Neural cell (in vitro differentiated cells): ENCODE results near the gene PPP4R2.

Experiments
- EP300 ChIP-seq: fragments of 450-650 bp; conservative IDR thresholded peaks from 2 replicates; pipeline ENCODE4 v1.6.1; 2014; ENCODE audit warnings: antibody characterized with exemption, mild to moderate bottlenecking, moderate library complexity; ENCODE audit not compliant: poor library complexity, severe bottlenecking
- EZH2 ChIP-seq: fragments of 200-600, 300-800 bp; shearing (Covaris generic), sonication (generic); IDR thresholded peaks from 2 replicates; pipeline ENCODE4 v1.6.1; 2014; ENCODE audit warnings: antibody characterized with exemption, low read length, borderline replicate concordance, mild to moderate bottlenecking; ENCODE audit not compliant: insufficient read depth, poor library complexity, severe bottlenecking
- POLR2AphosphoS5 ChIP-seq: IDR thresholded peaks from 2 replicates; pipeline ENCODE4 v1.6.1; 2012
- TF ChIP-seq, protein P1 (sequence below): fragments of 450-650 bp; IDR thresholded peaks from 2 replicates; pipeline ENCODE4 v1.5.1; 2014; ENCODE audit warnings: antibody characterized with exemption, mild to moderate bottlenecking, moderate library complexity; ENCODE audit not compliant: poor library complexity, severe bottlenecking
- TF ChIP-seq, protein P2 (sequence below): IDR thresholded peaks from 2 replicates; pipeline ENCODE4 v1.6.1; 2012; ENCODE audit warnings: borderline replicate concordance

DNA sequence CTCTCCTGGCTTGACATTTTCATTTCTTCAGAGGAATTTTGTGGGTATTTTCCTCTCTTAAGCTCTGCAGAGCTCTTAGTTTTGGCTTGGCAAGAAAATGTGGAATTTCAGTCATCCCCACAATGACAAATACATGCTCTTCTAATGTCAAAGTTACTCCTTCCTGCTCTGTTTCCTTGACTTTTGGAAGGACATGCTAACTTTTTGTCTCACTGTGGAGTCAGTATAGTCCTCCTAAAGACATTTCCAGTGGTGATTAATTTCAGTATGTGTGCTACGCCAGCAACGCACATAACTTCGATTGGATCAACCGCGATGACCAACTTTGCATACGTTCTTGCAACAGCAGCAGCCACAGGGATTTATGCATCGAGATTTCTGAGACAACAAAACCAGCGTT lies 78.2 kb downstream of the PPP4R2 start:
- TF ChIP-seq, protein P1, sequence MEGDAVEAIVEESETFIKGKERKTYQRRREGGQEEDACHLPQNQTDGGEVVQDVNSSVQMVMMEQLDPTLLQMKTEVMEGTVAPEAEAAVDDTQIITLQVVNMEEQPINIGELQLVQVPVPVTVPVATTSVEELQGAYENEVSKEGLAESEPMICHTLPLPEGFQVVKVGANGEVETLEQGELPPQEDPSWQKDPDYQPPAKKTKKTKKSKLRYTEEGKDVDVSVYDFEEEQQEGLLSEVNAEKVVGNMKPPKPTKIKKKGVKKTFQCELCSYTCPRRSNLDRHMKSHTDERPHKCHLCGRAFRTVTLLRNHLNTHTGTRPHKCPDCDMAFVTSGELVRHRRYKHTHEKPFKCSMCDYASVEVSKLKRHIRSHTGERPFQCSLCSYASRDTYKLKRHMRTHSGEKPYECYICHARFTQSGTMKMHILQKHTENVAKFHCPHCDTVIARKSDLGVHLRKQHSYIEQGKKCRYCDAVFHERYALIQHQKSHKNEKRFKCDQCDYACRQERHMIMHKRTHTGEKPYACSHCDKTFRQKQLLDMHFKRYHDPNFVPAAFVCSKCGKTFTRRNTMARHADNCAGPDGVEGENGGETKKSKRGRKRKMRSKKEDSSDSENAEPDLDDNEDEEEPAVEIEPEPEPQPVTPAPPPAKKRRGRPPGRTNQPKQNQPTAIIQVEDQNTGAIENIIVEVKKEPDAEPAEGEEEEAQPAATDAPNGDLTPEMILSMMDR = no peak
- TF ChIP-seq POLR2AphosphoS5 = no peak
- TF ChIP-seq, protein P2, sequence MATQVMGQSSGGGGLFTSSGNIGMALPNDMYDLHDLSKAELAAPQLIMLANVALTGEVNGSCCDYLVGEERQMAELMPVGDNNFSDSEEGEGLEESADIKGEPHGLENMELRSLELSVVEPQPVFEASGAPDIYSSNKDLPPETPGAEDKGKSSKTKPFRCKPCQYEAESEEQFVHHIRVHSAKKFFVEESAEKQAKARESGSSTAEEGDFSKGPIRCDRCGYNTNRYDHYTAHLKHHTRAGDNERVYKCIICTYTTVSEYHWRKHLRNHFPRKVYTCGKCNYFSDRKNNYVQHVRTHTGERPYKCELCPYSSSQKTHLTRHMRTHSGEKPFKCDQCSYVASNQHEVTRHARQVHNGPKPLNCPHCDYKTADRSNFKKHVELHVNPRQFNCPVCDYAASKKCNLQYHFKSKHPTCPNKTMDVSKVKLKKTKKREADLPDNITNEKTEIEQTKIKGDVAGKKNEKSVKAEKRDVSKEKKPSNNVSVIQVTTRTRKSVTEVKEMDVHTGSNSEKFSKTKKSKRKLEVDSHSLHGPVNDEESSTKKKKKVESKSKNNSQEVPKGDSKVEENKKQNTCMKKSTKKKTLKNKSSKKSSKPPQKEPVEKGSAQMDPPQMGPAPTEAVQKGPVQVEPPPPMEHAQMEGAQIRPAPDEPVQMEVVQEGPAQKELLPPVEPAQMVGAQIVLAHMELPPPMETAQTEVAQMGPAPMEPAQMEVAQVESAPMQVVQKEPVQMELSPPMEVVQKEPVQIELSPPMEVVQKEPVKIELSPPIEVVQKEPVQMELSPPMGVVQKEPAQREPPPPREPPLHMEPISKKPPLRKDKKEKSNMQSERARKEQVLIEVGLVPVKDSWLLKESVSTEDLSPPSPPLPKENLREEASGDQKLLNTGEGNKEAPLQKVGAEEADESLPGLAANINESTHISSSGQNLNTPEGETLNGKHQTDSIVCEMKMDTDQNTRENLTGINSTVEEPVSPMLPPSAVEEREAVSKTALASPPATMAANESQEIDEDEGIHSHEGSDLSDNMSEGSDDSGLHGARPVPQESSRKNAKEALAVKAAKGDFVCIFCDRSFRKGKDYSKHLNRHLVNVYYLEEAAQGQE = no peak
- no peak for TF ChIP-seq EP300
- no peak for TF ChIP-seq EZH2
